GM13977 (cell line): ENCODE measurements around the gene ALMS1.
A peak's percentile ranks its signal among the peaks of the same experiment; 100 is the strongest.
"Not testable (repeated sequence)": the region's sequence is repeated elsewhere in the genome, so short reads cannot be mapped to it uniquely, and the experiment has no call there.

Source experiments
- DNase-seq: peaks from one replicate; pipeline ENCODE4 v3.0.0; 2012; ENCODE audit warnings: low spot score
- CTCF ChIP-seq: IDR thresholded peaks from 2 replicates; pipeline ENCODE4 v1.5.1; 2012; ENCODE audit warnings: mild to moderate bottlenecking, control low read depth; ENCODE audit not compliant: insufficient read depth; ENCODE audit errors: extremely low read depth, missing control alignments
- in situ Hi-C: fragments of 300-500 bp; cut with MboI; formaldehyde crosslinking; loops from one replicate; pipeline ENCODE4 v1.12.0; 2022; ENCODE audit warnings: low sequenced_read_pairs, low pct_unique_long_range_greater_than_20kb, mixed read lengths, inconsistent platforms; ENCODE audit not compliant: unreplicated experiment

ALMS1 gene, protein sequence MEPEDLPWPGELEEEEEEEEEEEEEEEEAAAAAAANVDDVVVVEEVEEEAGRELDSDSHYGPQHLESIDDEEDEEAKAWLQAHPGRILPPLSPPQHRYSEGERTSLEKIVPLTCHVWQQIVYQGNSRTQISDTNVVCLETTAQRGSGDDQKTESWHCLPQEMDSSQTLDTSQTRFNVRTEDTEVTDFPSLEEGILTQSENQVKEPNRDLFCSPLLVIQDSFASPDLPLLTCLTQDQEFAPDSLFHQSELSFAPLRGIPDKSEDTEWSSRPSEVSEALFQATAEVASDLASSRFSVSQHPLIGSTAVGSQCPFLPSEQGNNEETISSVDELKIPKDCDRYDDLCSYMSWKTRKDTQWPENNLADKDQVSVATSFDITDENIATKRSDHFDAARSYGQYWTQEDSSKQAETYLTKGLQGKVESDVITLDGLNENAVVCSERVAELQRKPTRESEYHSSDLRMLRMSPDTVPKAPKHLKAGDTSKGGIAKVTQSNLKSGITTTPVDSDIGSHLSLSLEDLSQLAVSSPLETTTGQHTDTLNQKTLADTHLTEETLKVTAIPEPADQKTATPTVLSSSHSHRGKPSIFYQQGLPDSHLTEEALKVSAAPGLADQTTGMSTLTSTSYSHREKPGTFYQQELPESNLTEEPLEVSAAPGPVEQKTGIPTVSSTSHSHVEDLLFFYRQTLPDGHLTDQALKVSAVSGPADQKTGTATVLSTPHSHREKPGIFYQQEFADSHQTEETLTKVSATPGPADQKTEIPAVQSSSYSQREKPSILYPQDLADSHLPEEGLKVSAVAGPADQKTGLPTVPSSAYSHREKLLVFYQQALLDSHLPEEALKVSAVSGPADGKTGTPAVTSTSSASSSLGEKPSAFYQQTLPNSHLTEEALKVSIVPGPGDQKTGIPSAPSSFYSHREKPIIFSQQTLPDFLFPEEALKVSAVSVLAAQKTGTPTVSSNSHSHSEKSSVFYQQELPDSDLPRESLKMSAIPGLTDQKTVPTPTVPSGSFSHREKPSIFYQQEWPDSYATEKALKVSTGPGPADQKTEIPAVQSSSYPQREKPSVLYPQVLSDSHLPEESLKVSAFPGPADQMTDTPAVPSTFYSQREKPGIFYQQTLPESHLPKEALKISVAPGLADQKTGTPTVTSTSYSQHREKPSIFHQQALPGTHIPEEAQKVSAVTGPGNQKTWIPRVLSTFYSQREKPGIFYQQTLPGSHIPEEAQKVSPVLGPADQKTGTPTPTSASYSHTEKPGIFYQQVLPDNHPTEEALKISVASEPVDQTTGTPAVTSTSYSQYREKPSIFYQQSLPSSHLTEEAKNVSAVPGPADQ (N-terminal part only)

DNA sequence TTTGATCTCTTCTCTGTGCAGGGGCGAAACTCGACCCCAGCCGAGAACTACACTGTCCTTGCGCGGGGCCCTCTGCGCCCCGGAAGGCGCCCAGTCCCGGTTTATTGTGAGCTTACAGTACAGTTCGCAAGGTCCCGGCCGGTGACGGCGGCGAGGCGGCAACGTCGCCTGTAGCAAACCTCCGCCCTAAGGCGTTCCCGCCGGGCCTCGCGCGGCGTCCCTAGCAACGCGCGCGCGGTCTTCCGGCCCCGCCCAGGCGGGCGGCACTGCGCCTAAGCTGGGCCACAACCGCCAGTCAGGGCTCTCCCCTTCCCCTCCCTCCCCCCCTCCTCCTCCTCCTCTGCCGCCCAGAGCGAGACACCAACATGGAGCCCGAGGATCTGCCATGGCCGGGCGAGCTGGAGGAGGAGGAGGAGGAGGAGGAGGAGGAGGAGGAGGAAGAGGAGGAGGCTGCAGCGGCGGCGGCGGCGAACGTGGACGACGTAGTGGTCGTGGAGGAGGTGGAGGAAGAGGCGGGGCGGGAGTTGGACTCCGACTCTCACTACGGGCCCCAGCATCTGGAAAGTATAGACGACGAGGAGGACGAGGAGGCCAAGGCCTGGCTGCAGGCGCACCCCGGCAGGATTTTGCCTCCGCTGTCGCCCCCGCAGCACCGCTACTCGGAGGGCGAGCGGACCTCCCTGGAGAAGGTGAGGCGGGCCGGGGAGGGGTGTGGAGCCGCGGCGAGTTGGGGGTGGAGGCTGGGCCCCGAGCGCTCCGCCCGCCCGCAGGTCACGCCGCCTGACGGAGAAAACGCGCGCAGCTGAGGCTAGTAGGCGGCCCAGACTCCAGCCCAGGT is at the start of gene ALMS1:
ALMS1 (plus strand) TSS at position 333 of the 838 bp plus-strand sequence; CDS start at position 366, 33 bp downstream.
- in situ Hi-C loops, result no loop called here
- peak; percentile 31 for TF ChIP-seq CTCF
- peak; percentile 94 for DNase-seq

DNA sequence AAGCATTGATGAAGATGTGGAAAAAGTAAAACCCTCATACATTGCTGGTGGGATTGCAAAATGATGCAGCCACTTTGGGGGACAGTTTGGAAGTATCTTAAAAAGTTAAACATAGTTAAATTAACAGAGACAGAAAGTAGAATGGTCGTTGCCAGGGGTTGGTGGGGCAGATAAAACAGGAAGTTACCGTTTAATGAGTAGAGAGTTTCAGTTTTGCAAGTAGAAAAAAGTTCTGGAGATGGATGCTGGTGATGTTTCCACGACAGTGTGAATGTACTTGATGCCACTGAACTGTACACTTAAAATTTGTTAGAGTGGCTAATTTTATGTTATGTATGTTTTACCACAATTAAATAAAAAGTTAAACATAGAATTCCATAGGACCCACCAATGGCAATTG is 47.8 kb upstream of the ALMS1 start:
- TF ChIP-seq CTCF, result no peak
- in situ Hi-C loops, result no loop called here
- DNase-seq, result no peak

DNA sequence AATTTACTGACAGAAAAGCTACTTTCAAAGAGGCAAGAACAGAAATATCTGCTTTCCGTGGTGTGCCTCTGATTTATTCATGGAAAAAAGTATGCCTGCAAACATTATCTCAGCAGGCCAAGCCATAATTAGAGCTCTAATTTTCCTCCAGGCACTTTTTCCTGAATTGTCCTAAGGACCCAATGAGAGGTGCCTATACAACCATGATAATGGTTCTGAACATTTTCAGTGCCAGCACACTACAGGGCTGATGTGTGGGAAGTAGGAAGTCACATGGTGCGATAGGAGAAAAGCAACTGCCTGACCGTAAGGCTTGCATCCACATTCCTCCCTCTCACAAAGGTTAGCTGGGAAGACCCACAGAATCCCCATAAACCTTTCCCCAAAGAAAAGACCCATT is 46.4 kb upstream of the ALMS1 start:
- TF ChIP-seq CTCF, result no peak
- no peak for DNase-seq
- in situ Hi-C loops, result no loop called here

DNA sequence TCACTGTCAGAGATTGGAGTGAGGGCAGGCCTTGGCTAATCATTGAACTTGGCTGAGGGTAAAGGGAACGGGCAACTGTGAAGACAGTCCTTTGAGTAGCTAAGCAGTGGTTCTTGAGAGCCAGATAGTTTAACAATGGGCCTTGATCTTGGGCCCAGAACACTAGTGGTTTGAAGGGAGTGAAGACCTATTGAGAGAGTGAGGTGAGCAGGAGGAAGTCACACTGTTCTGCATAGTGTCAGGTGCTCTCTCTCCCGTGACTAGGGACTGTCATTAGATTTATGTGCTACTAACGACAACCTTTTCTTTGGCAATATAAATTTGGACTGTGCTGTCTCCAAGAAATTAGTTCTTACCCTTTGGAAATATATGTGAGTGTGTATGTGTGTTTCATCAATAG is 44.6 kb upstream of the ALMS1 start:
- DNase-seq, result no peak
- no peak for TF ChIP-seq CTCF
- in situ Hi-C loops, result no loop called here

GRCh38 chr2:73343992-73344391 is 41.6 kb upstream of the ALMS1 start:
- no peak for DNase-seq
- in situ Hi-C loops, result no loop called here
- TF ChIP-seq CTCF, result no peak

GRCh38 chr2:73344747-73345146 is 40.9 kb upstream of the ALMS1 start:
- DNase-seq, in situ Hi-C loops: not testable (repeated sequence)
